Esophagus muscularis mucosa (tissue), 3 donors: ENCODE data around the gene TAF1B.

ENCODE experiments used
- CTCF ChIP-seq, 3 experiments: fragments of 200-600 bp in 2 of 3; fragments of 450-650 bp in 1 of 3; sonication (generic) in 2 of 3; IDR thresholded peaks; one replicate each; pipeline ENCODE4 v1.5.1; 2017 to 2019; ENCODE audit warnings: antibody characterized with exemption in 3 of 3, mild to moderate bottlenecking in 2 of 3, moderate library complexity in 1 of 3
- POLR2A ChIP-seq: fragments of 450-650 bp; IDR thresholded peaks from one replicate; pipeline ENCODE4 v1.6.1; 2017; ENCODE audit warnings: antibody characterized with exemption, moderate library complexity, mild to moderate bottlenecking, low read depth
- POLR2AphosphoS5 ChIP-seq, 2 donors: sonication (generic); formaldehyde crosslinking; IDR thresholded peaks; one replicate each; pipeline ENCODE4 v1.6.1; 2017; ENCODE audit warnings: antibody characterized with exemption in 2 of 2

GRCh38 chr2:9944330-9944758 lies 101.1 kb downstream of the TAF1B start:
- TF ChIP-seq CTCF (IDR thresholded peaks at IDR 0.05) = no peak
- no peak for TF ChIP-seq POLR2A
- no peak for TF ChIP-seq POLR2AphosphoS5 (IDR thresholded peaks at IDR 0.05)
